ENCODE data around the gene C2orf92.

The C2orf92 gene

DNA sequence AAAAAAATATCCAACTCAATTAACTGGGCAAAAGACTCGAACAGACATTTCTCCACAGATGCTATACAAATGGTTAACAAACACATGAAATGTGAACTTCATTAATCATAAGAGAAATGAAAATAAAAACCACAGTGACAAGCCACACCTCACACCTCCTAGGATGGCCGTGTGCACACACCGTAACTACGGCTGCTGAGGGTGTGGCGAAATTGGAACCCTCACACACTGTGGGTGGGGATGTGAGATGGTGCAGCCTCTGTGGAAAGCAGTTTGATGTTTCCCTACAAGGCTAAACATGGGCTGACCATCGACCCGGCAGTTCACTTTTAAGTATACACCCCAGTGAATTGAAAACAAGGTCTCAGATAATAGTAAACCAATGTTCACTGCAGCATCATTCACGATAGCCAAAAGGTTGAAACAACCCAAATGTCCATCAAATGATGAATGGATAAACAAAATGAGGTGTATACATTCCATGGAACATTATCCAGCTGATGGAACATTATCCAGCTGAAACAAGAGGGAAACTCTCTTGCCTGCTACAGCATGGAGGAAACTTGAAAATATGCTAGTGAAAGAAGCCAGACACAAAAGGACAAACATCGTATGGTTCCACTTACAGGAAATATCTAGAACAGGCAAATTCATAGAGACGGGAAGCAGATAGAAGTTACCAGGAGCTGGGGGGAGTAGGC is 76.1 kb downstream of the C2orf92 start:
- Mint-ChIP-seq H3K4me1 (ENCODE audit: low read depth) (peaks cover 67% of the 10 kb centered on the region), H3K36me3 (peaks cover 13% of the 10 kb centered on the region), H3K27ac (peak overlapping the region; percentile 81), H3K4me3 (no peak overlapping the region), H3K27me3 (no peaks in the 10 kb centered on the region), H3K9me3 (ENCODE audit: low read depth) (no peaks in the 10 kb centered on the region)

DNA sequence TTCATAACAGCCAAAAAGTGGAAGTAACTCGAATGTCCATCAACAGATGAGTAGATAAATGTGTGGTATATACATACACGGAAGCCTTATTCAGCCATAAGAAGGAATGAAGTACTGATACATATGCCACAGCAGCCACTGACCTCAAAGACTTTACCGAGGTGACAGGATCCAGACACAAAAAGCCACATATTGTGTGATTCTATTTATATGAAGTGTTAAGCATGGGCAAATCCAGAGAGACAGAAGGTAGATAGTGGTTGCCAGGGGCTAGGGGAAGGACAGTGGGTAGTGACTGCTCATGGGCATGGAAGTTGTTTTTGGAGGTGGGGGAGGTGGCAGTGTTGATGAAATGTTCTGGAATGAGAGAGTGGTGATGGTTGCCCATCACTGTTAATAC is 77.8 kb downstream of the C2orf92 start:
- Mint-ChIP-seq H3K4me1 (ENCODE audit: low read depth) (peaks cover 55% of the 10 kb centered on the region), H3K27ac (peak overlapping the region; percentile 47), H3K36me3 (peaks cover 10% of the 10 kb centered on the region), H3K27me3 (no peaks in the 10 kb centered on the region), H3K9me3 (ENCODE audit: low read depth) (no peaks in the 10 kb centered on the region), H3K4me3 (no peak overlapping the region)

DNA sequence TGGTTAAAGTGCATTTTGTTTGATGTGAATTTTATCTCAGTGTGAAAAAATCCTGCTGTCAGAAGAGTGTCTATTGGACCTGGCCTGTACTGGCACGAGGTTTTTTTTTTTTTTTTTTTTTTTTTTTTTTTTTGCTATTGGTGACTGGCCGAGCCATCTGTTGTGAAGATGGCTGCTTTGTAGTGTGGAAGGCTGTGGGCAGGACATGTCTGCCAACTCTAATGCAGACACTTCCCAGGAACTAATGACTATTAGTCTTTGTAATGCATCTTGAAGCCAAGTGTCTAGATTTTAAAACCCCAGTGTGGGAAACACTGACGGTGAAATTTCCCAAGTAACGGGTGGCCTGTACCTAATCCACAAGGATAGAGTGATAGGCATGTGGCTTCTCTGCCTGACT is 78.2 kb downstream of the C2orf92 start:
- H3K9me3 Mint-ChIP-seq (ENCODE audit: low read depth), result no peaks in the 10 kb centered on the region
- H3K27ac Mint-ChIP-seq, result no peak overlapping the region
- peaks cover 51% of the 10 kb centered on the region for H3K4me1 Mint-ChIP-seq (ENCODE audit: low read depth)
- peaks cover 10% of the 10 kb centered on the region for H3K36me3 Mint-ChIP-seq
- H3K4me3 Mint-ChIP-seq, result no peak overlapping the region
- H3K27me3 Mint-ChIP-seq, result no peaks in the 10 kb centered on the region

DNA sequence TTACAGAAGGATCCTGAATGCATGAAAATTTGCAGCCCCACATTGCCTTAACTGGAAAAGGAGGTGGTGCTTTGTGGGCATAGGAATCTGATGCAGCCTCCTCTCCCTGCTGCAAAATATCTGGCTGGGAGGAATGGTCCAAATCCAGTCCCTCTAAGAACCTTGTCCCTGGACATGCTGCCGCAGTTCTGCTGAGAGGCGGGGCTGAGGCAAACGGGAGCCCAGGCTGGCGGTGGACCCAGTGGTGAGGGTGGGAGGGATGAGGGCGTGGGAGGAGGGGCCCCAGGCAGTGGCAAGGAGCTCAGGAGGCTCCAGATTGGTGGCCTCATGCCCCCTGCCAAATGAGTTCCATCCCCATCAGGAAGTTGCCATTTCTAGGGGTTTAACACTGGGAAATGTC is 80.1 kb downstream of the C2orf92 start:
- Mint-ChIP-seq H3K36me3 (peaks cover 5% of the 10 kb centered on the region), H3K4me1 (ENCODE audit: low read depth) (peaks cover 34% of the 10 kb centered on the region), H3K9me3 (ENCODE audit: low read depth) (no peaks in the 10 kb centered on the region), H3K4me3 (no peak overlapping the region), H3K27me3 (no peaks in the 10 kb centered on the region), H3K27ac (no peak overlapping the region)

DNA sequence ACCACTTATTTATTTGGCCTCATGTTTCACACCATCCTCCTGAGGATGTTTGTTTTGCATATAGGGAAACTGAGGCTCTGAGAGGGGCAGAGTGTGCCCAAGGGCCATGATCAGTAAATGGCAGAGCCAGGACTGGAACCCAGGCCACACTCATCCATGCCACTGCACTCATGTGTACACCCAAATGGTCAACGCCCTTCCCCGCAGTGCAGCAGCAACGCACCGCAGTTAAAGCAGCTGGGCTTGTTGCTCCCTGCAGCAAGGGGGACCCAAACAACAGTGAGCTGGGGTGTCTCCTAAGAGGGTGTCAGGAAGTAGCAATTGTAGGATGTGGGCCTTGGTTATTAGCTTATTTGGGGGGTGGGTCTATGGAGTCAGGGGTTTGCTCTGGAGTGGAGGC is 80.5 kb downstream of the C2orf92 start:
- Mint-ChIP-seq H3K4me3 (no peak overlapping the region), H3K4me1 (ENCODE audit: low read depth) (peaks cover 32% of the 10 kb centered on the region), H3K36me3 (peaks cover 4% of the 10 kb centered on the region), H3K27ac (no peak overlapping the region), H3K27me3 (no peaks in the 10 kb centered on the region), H3K9me3 (ENCODE audit: low read depth) (no peaks in the 10 kb centered on the region)

DNA sequence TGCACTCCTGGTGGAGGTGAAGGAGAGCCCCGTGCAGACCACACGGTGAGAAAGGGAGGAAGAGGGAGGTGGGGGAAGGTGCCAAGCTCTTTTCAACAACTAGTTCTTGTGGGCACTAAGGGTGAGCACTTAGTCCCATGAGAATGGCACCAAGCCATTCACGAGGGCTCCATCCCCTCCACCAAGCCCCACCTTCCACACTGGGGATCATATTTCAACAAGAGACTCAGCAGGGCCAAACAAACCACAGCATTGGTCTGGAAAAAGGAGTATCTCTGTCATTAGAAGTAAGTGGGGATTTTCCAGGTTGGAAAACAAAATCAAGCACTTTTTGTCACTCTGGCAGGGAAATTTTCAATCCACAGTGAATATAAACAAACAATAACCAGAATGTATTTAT is 82.2 kb downstream of the C2orf92 start:
- no peaks in the 10 kb centered on the region for H3K9me3 Mint-ChIP-seq (ENCODE audit: low read depth)
- peaks cover 16% of the 10 kb centered on the region for H3K4me1 Mint-ChIP-seq (ENCODE audit: low read depth)
- no peaks in the 10 kb centered on the region for H3K27me3 Mint-ChIP-seq
- no peak overlapping the region for H3K4me3 Mint-ChIP-seq
- H3K36me3 Mint-ChIP-seq, result peaks cover 7% of the 10 kb centered on the region
- no peak overlapping the region for H3K27ac Mint-ChIP-seq

All from activated naive CD8-positive, alpha-beta T cell (primary cell).